Liver (tissue), 3 donors: Measurements from ENCODE around the gene USP51.

ENCODE experiments used
- FOXA2 ChIP-seq: IDR thresholded peaks from 2 replicates; pipeline ENCODE4 v1.6.1; 2016; ENCODE audit warnings: antibody characterized with exemption
- TF ChIP-seq, protein P1 (sequence below): IDR thresholded peaks from 2 replicates; pipeline ENCODE4 v1.6.1; 2016; ENCODE audit warnings: antibody characterized with exemption
- TF ChIP-seq, protein P2 (sequence below): fragments of 150-350 bp; IDR thresholded peaks from 2 replicates; pipeline ENCODE4 v1.5.1; 2017; ENCODE audit warnings: improper control_type of control experiment, low read depth, low read length; ENCODE audit not compliant: missing input control
- TF ChIP-seq, protein P3 (sequence below): IDR thresholded peaks from 2 replicates; pipeline ENCODE4 v1.6.1; 2016; ENCODE audit warnings: antibody characterized with exemption
- TF ChIP-seq, protein P4 (sequence below): IDR thresholded peaks from 2 replicates; pipeline ENCODE4 v1.6.1; 2016; ENCODE audit warnings: antibody characterized with exemption, mild to moderate bottlenecking
- donor health status: healthy.
- donor health status: healthy.

DNA sequence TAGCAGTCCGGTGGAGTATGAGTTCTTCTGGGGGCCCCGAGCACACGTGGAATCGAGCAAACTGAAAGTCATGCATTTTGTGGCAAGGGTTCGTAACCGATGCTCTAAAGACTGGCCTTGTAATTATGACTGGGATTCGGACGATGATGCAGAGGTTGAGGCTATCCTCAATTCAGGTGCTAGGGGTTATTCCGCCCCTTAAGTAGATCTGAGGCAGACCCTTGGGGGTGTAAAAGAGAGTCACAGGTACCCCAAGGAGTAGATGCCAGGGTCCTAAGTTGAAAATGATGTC lies 36.9 kb downstream of the USP51 start:
- TF ChIP-seq, protein P1, sequence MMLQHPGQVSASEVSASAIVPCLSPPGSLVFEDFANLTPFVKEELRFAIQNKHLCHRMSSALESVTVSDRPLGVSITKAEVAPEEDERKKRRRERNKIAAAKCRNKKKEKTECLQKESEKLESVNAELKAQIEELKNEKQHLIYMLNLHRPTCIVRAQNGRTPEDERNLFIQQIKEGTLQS = no peak
- TF ChIP-seq, protein P2, sequence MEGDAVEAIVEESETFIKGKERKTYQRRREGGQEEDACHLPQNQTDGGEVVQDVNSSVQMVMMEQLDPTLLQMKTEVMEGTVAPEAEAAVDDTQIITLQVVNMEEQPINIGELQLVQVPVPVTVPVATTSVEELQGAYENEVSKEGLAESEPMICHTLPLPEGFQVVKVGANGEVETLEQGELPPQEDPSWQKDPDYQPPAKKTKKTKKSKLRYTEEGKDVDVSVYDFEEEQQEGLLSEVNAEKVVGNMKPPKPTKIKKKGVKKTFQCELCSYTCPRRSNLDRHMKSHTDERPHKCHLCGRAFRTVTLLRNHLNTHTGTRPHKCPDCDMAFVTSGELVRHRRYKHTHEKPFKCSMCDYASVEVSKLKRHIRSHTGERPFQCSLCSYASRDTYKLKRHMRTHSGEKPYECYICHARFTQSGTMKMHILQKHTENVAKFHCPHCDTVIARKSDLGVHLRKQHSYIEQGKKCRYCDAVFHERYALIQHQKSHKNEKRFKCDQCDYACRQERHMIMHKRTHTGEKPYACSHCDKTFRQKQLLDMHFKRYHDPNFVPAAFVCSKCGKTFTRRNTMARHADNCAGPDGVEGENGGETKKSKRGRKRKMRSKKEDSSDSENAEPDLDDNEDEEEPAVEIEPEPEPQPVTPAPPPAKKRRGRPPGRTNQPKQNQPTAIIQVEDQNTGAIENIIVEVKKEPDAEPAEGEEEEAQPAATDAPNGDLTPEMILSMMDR = no peak
- TF ChIP-seq, protein P3, sequence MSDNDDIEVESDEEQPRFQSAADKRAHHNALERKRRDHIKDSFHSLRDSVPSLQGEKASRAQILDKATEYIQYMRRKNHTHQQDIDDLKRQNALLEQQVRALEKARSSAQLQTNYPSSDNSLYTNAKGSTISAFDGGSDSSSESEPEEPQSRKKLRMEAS = no peak
- TF ChIP-seq, protein P4, sequence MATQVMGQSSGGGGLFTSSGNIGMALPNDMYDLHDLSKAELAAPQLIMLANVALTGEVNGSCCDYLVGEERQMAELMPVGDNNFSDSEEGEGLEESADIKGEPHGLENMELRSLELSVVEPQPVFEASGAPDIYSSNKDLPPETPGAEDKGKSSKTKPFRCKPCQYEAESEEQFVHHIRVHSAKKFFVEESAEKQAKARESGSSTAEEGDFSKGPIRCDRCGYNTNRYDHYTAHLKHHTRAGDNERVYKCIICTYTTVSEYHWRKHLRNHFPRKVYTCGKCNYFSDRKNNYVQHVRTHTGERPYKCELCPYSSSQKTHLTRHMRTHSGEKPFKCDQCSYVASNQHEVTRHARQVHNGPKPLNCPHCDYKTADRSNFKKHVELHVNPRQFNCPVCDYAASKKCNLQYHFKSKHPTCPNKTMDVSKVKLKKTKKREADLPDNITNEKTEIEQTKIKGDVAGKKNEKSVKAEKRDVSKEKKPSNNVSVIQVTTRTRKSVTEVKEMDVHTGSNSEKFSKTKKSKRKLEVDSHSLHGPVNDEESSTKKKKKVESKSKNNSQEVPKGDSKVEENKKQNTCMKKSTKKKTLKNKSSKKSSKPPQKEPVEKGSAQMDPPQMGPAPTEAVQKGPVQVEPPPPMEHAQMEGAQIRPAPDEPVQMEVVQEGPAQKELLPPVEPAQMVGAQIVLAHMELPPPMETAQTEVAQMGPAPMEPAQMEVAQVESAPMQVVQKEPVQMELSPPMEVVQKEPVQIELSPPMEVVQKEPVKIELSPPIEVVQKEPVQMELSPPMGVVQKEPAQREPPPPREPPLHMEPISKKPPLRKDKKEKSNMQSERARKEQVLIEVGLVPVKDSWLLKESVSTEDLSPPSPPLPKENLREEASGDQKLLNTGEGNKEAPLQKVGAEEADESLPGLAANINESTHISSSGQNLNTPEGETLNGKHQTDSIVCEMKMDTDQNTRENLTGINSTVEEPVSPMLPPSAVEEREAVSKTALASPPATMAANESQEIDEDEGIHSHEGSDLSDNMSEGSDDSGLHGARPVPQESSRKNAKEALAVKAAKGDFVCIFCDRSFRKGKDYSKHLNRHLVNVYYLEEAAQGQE = no peak
- TF ChIP-seq FOXA2 = no peak
